GM19397 (cell line): ENCODE measurements around the gene RNASE8.
"Not testable (repeated sequence)": the region's sequence is repeated elsewhere in the genome, so short reads cannot be mapped to it uniquely, and the experiment has no call there.

Source experiments
- ATAC-seq: cut with Tn5 transposase; IDR thresholded peaks from one replicate; pipeline ENCODE4 v1.9.1; 2021; ENCODE audit warnings: mild to moderate bottlenecking, moderate library complexity; ENCODE audit not compliant: unreplicated experiment

The RNASE8 gene

GRCh38 chr14:21057803-21058675 lies at the start of gene RNASE8:
RNASE8 (plus strand) TSS chr14:21057822; CDS start chr14:21057893, 71 bp downstream.
- no peak for ATAC-seq

GRCh38 chr14:21009721-21010120 lies 47.9 kb upstream of the RNASE8 start:
- ATAC-seq: not testable (repeated sequence)

GRCh38 chr14:21011136-21011535 lies 46.5 kb upstream of the RNASE8 start:
- ATAC-seq: no peak

GRCh38 chr14:21014761-21015190 lies 42.8 kb upstream of the RNASE8 start:
- ATAC-seq: no peak

- no peak for ATAC-seq
Observed at GRCh38 chr14:21015312-21015711, 42.3 kb upstream of the RNASE8 start.

- ATAC-seq: no peak
Observed at GRCh38 chr14:21016413-21017190, 41.0 kb upstream of the RNASE8 start.

- no peak for ATAC-seq
Observed at GRCh38 chr14:21017528-21018245, 39.9 kb upstream of the RNASE8 start.

GRCh38 chr14:21018286-21018685 lies 39.3 kb upstream of the RNASE8 start:
- ATAC-seq: no peak

- no peak for ATAC-seq
Observed at GRCh38 chr14:21018781-21019180, 38.8 kb upstream of the RNASE8 start.

GRCh38 chr14:21019366-21019765 lies 38.3 kb upstream of the RNASE8 start:
- ATAC-seq: no peak

- ATAC-seq: no peak
Observed at GRCh38 chr14:21020977-21021545, 36.6 kb upstream of the RNASE8 start.

- ATAC-seq: no peak
Observed at GRCh38 chr14:21022686-21023085, 34.9 kb upstream of the RNASE8 start.

- no peak for ATAC-seq
Observed at GRCh38 chr14:21023174-21023573, 34.4 kb upstream of the RNASE8 start.

- ATAC-seq: no peak
Observed at GRCh38 chr14:21023817-21024584, 33.6 kb upstream of the RNASE8 start.

GRCh38 chr14:21024585-21025370 lies 32.8 kb upstream of the RNASE8 start, which contains the start of gene NDRG2:
NDRG2 (minus strand) TSS chr14:21025061; CDS start chr14:21023315, 1,746 bp downstream.
- no peak for ATAC-seq

- ATAC-seq: no peak
Observed at GRCh38 chr14:21025371-21026273, 32.0 kb upstream of the RNASE8 start.

- no peak for ATAC-seq
Observed at GRCh38 chr14:21026274-21026987, 31.2 kb upstream of the RNASE8 start.

GRCh38 chr14:21026988-21027315 lies 30.7 kb upstream of the RNASE8 start:
- no peak for ATAC-seq
